Measurements from ENCODE around the gene REC114.

GRCh38 chr15:73572296-73572695 is 129.3 kb downstream of the REC114 start:
- TF ChIP-seq, protein P1, sequence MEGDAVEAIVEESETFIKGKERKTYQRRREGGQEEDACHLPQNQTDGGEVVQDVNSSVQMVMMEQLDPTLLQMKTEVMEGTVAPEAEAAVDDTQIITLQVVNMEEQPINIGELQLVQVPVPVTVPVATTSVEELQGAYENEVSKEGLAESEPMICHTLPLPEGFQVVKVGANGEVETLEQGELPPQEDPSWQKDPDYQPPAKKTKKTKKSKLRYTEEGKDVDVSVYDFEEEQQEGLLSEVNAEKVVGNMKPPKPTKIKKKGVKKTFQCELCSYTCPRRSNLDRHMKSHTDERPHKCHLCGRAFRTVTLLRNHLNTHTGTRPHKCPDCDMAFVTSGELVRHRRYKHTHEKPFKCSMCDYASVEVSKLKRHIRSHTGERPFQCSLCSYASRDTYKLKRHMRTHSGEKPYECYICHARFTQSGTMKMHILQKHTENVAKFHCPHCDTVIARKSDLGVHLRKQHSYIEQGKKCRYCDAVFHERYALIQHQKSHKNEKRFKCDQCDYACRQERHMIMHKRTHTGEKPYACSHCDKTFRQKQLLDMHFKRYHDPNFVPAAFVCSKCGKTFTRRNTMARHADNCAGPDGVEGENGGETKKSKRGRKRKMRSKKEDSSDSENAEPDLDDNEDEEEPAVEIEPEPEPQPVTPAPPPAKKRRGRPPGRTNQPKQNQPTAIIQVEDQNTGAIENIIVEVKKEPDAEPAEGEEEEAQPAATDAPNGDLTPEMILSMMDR (IDR thresholded peaks at IDR 0.05) = no peak
- no peak for TF ChIP-seq POLR2A (IDR thresholded peaks at IDR 0.05)

Measured in uterus (tissue), 2 donors.